OCI-LY1 (cell line): ENCODE data around the gene PHLDA2.

Experiments used
- H2AFZ ChIP-seq: fragments of 200-600 bp; sonication (generic), shearing (Covaris generic); 2 replicates; pipeline ENCODE4 v1.6.0; 2014; ENCODE audit warnings: antibody characterized with exemption, mild to moderate bottlenecking, low read length
- H3F3A ChIP-seq: fragments of 200-600 bp; sonication (generic), shearing (Covaris generic); 2 replicates; pipeline ENCODE4 v1.6.0; 2014; ENCODE audit warnings: mild to moderate bottlenecking, antibody characterized with exemption, low read length, moderate library complexity; ENCODE audit not compliant: insufficient read depth
- H3K27ac ChIP-seq: fragments of 200-600 bp; sonication (generic); 2 replicates; pipeline ENCODE4 v1.5.1; 2014; ENCODE audit warnings: low read length, mixed run types, mild to moderate bottlenecking, low read depth; ENCODE audit not compliant: poor library complexity, severe bottlenecking
- H3K27me3 ChIP-seq: fragments of 200-600 bp; sonication (generic); 2 replicates; pipeline ENCODE4 v1.6.0; 2014; ENCODE audit warnings: antibody characterized with exemption, mild to moderate bottlenecking, low read length, moderate library complexity; ENCODE audit not compliant: insufficient read depth
- H3K36me3 ChIP-seq: fragments of 200-600 bp; sonication (generic); 2 replicates; pipeline ENCODE4 v1.6.1; 2014; ENCODE audit warnings: mild to moderate bottlenecking, antibody characterized with exemption, low read length, moderate library complexity, mixed read lengths; ENCODE audit not compliant: insufficient read depth
- H3K4me1 ChIP-seq: fragments of 200-600 bp; sonication (generic); 2 replicates; pipeline ENCODE4 v1.5.1; 2014; ENCODE audit warnings: mild to moderate bottlenecking, low read length, moderate library complexity; ENCODE audit not compliant: insufficient read depth, severe bottlenecking
- H3K4me2 ChIP-seq: fragments of 200-600 bp; sonication (generic), shearing (Covaris generic); 2 replicates; pipeline ENCODE4 v1.6.1; 2014; ENCODE audit warnings: low read length
- H3K4me3 ChIP-seq: fragments of 200-600 bp; sonication (generic); 2 replicates; pipeline ENCODE4 v1.5.1; 2014; ENCODE audit warnings: low read length, low read depth, mild to moderate bottlenecking, mixed read lengths; ENCODE audit not compliant: poor library complexity, severe bottlenecking
- H3K79me2 ChIP-seq: fragments of 200-600 bp; shearing (Covaris generic); 2 replicates; pipeline ENCODE4 v1.6.1; 2016; ENCODE audit warnings: mixed run types, low read length, mixed read lengths; ENCODE audit not compliant: insufficient read depth
- H3K9ac ChIP-seq: fragments of 200-600 bp; sonication (generic), shearing (Covaris generic); 2 replicates; pipeline ENCODE4 v1.6.1; 2014; ENCODE audit warnings: mild to moderate bottlenecking, low read length, mixed read lengths
- H3K9me2 ChIP-seq: fragments of 200-600 bp; sonication (generic), shearing (Covaris generic); 2 replicates; pipeline ENCODE4 v1.6.1; 2014; ENCODE audit warnings: low read depth, mild to moderate bottlenecking, low read length, mixed read lengths
- H3K9me3 ChIP-seq: fragments of 200-600 bp; shearing (Covaris generic); 2 replicates; pipeline ENCODE4 v1.6.1; 2014; ENCODE audit warnings: low read length, mixed read lengths
- H4K20me1 ChIP-seq: fragments of 200-600 bp; sonication (generic), shearing (Covaris generic); 2 replicates; pipeline ENCODE4 v1.6.0; 2016; ENCODE audit warnings: mild to moderate bottlenecking, low read length; ENCODE audit not compliant: insufficient read depth
- CTCF ChIP-seq: fragments of 200-600 bp; sonication (generic), shearing (Covaris generic); IDR thresholded peaks from 2 replicates; pipeline ENCODE4 v1.5.1; 2017; ENCODE audit warnings: mild to moderate bottlenecking, antibody characterized with exemption, low read length, moderate library complexity, mixed read lengths
- EZH2 ChIP-seq: fragments of 200-600 bp; sonication (generic), shearing (Covaris generic); IDR thresholded peaks from 2 replicates; pipeline ENCODE4 v1.8.0; 2017; ENCODE audit warnings: borderline replicate concordance, mixed run types, mild to moderate bottlenecking, antibody characterized with exemption, low read length, moderate library complexity, mixed read lengths

PHLDA2 gene

GRCh38 chr11:2921261-2921660, 8.0 kb downstream of the PHLDA2 start:
- no peak overlapping the region for H3K27ac ChIP-seq
- no peak overlapping the region for H3K9ac ChIP-seq
- no peaks in the 10 kb centered on the region for H3K4me1 ChIP-seq
- H3K9me3 ChIP-seq, result no peaks in the 10 kb centered on the region
- no peak overlapping the region for H3K4me2 ChIP-seq
- H3K79me2 ChIP-seq, result no peaks in the 10 kb centered on the region
- H3K27me3 ChIP-seq, result peaks cover 4% of the 10 kb centered on the region; the same call in 1 of the 2 replicates
- H4K20me1 ChIP-seq, result no peaks in the 10 kb centered on the region
- no peak overlapping the region for H3K4me3 ChIP-seq
- H2AFZ ChIP-seq, result no peak overlapping the region
- no peaks in the 10 kb centered on the region for H3K9me2 ChIP-seq
- H3F3A ChIP-seq, result no peaks in the 10 kb centered on the region
- H3K36me3 ChIP-seq, result no peaks in the 10 kb centered on the region
- no peak for TF ChIP-seq EZH2
- no peak for TF ChIP-seq CTCF

- H3K4me2 ChIP-seq, result no peak overlapping the region
- H3K27ac ChIP-seq, result no peak overlapping the region
These were observed 8.9 kb downstream of the PHLDA2 start for GRCh38 chr11:2920343-2920742.

GRCh38 chr11:2919837-2920236, 9.4 kb downstream of the PHLDA2 start:
- H3K79me2 ChIP-seq, result no peaks in the 10 kb centered on the region
- H3K9me3 ChIP-seq, result no peaks in the 10 kb centered on the region
- H2AFZ ChIP-seq, result no peak overlapping the region
- no peak overlapping the region for H3K9ac ChIP-seq
- H3K9me2 ChIP-seq, result no peaks in the 10 kb centered on the region
- H3K27me3 ChIP-seq, result peaks cover 4% of the 10 kb centered on the region; the same call in 1 of the 2 replicates
- H4K20me1 ChIP-seq, result no peaks in the 10 kb centered on the region
- H3K4me1 ChIP-seq, result no peaks in the 10 kb centered on the region
- H3K27ac ChIP-seq, result no peak overlapping the region
- no peaks in the 10 kb centered on the region for H3K36me3 ChIP-seq
- H3K4me3 ChIP-seq, result no peak overlapping the region
- TF ChIP-seq EZH2 (no peak), CTCF (no peak)
- no peaks in the 10 kb centered on the region for H3F3A ChIP-seq
- H3K4me2 ChIP-seq, result no peak overlapping the region

More at GRCh38 chr11:2920343-2920742, 8.9 kb downstream of the PHLDA2 start:
- Histone ChIP-seq H3K9ac (no peak overlapping the region), H3K36me3 (no peaks in the 10 kb centered on the region), H3K79me2 (no peaks in the 10 kb centered on the region), H3K9me2 (no peaks in the 10 kb centered on the region), H3K9me3 (no peaks in the 10 kb centered on the region), H3K4me1 (no peaks in the 10 kb centered on the region), H4K20me1 (no peaks in the 10 kb centered on the region), H3K27me3 (peaks cover 4% of the 10 kb centered on the region; the same call in 1 of the 2 replicates), H2AFZ (no peak overlapping the region), H3F3A (no peaks in the 10 kb centered on the region), H3K4me3 (no peak overlapping the region)
- TF ChIP-seq EZH2, result no peak
- no peak for TF ChIP-seq CTCF
